Putamen (tissue), 1 donor: ENCODE data around the gene FMO3.

Experiments used
- DNase-seq: peaks from one replicate; pipeline ENCODE4 v3.0.0-alpha.2; 2016; ENCODE audit warnings: low spot score

Gene FMO3

GRCh38 chr1:171116676-171117075 lies 26.0 kb downstream of the FMO3 start:
- no peak for DNase-seq

GRCh38 chr1:171117085-171117484 lies 26.4 kb downstream of the FMO3 start:
- no peak for DNase-seq

GRCh38 chr1:171119648-171120047 lies 28.9 kb downstream of the FMO3 start:
- DNase-seq: no peak

- DNase-seq: no peak
These were observed 31.6 kb downstream of the FMO3 start for GRCh38 chr1:171122299-171122698.

- no peak for DNase-seq
These were observed 32.2 kb downstream of the FMO3 start for GRCh38 chr1:171122893-171123292.

GRCh38 chr1:171126504-171126903 lies 35.8 kb downstream of the FMO3 start:
- DNase-seq: no peak

- DNase-seq: no peak
These were observed 36.4 kb downstream of the FMO3 start for GRCh38 chr1:171127099-171127498.

GRCh38 chr1:171127501-171127900 lies 36.8 kb downstream of the FMO3 start:
- DNase-seq: no peak

GRCh38 chr1:171128463-171128862 lies 37.8 kb downstream of the FMO3 start:
- DNase-seq: no peak

- no peak for DNase-seq
These were observed 43.7 kb downstream of the FMO3 start for GRCh38 chr1:171134204-171134923.

GRCh38 chr1:171137580-171137979 lies 46.9 kb downstream of the FMO3 start:
- no peak for DNase-seq

GRCh38 chr1:171138980-171139379 lies 48.3 kb downstream of the FMO3 start:
- no peak for DNase-seq

- no peak for DNase-seq
These were observed 49.2 kb downstream of the FMO3 start for GRCh38 chr1:171139890-171140289.

- no peak for DNase-seq
These were observed 49.7 kb downstream of the FMO3 start for GRCh38 chr1:171140401-171140800.

GRCh38 chr1:171140956-171141687 lies 50.4 kb downstream of the FMO3 start:
- DNase-seq: no peak

- DNase-seq: peak; percentile 16
These were observed 51.1 kb downstream of the FMO3 start for GRCh38 chr1:171141688-171142415.

- peak; percentile 47 for DNase-seq
These were observed 52.0 kb downstream of the FMO3 start for GRCh38 chr1:171142416-171143385.

- no peak for DNase-seq
These were observed 59.5 kb downstream of the FMO3 start for GRCh38 chr1:171150156-171150555.

GRCh38 chr1:171152549-171152948 lies 61.8 kb downstream of the FMO3 start:
- DNase-seq: no peak

GRCh38 chr1:171155484-171155883 lies 64.8 kb downstream of the FMO3 start:
- no peak for DNase-seq

GRCh38 chr1:171158096-171158495 lies 67.4 kb downstream of the FMO3 start:
- no peak for DNase-seq

- DNase-seq: no peak
These were observed 67.8 kb downstream of the FMO3 start for GRCh38 chr1:171158551-171158950.
